ENCODE measurements around the gene DGAT2.

The DGAT2 gene

GRCh38 chr11:75836417-75836816 is 67.8 kb downstream of the DGAT2 start:
- DNase-seq = no peak

GRCh38 chr11:75839851-75840250 is 71.3 kb downstream of the DGAT2 start:
- DNase-seq = no peak

GRCh38 chr11:75840522-75840921 is 71.9 kb downstream of the DGAT2 start:
- DNase-seq = no peak

GRCh38 chr11:75841739-75842138 is 73.2 kb downstream of the DGAT2 start:
- no peak for DNase-seq

GRCh38 chr11:75845324-75845723 is 76.7 kb downstream of the DGAT2 start:
- no peak for DNase-seq

GRCh38 chr11:75849894-75850293 is 81.3 kb downstream of the DGAT2 start:
- DNase-seq = no peak

- no peak for DNase-seq
Measured at GRCh38 chr11:75850787-75851186, 82.2 kb downstream of the DGAT2 start.
